ENCODE data around the gene TDP1. TPM values are rescaled to one million over a fixed set of nuclear protein-coding genes. Genes with fewer than 3 reads are reported as not detected.

Gene TDP1
- total and polyA plus RNA-seq, 2 experiments from 2014 or later = 12.1 to 19.4 TPM

- DNase-seq (ENCODE audit: low spot score) = no peak
- H3K79me2 ChIP-seq = peaks cover 13% of the 10 kb centered on the region
- H3K9me3 ChIP-seq (ENCODE audit: low read depth) = no peaks in the 10 kb centered on the region
- H3K36me3 ChIP-seq (replicated peaks; ENCODE audit: insufficient read depth, low read depth) = no peaks in the 10 kb centered on the region
- H3K27me3 ChIP-seq = no peaks in the 10 kb centered on the region
- no peak overlapping the region for H3K4me3 ChIP-seq
- no peak overlapping the region for H2AFZ ChIP-seq
- H3K4me2 ChIP-seq = no peak overlapping the region
- no peaks in the 10 kb centered on the region for H4K20me1 ChIP-seq (ENCODE audit: insufficient read depth, poor library complexity, severe bottlenecking)
- TF ChIP-seq EZH2 (IDR thresholded peaks at IDR 0.05; ENCODE audit: borderline replicate concordance) (no peak), CTCF (IDR thresholded peaks at IDR 0.05; ENCODE audit: poor library complexity) (no peak), EZH2phosphoT487 (IDR thresholded peaks at IDR 0.05; ENCODE audit: low read depth, severe bottlenecking, unreplicated experiment) (no peak)
- no peaks in the 10 kb centered on the region for H3K4me1 ChIP-seq (ENCODE audit: insufficient read depth)
- H3K27ac ChIP-seq = no peak overlapping the region
- 97% methylated on average over 1 of the region's 1 CpG for WGBS (ENCODE audit: low lambda C conversion rate, missing lambda C conversion rate)
- no peaks in the 10 kb centered on the region for H3K9me2 ChIP-seq (replicated peaks; ENCODE audit: insufficient read depth)
Observed at GRCh38 chr14:89965839-89966238, 10.1 kb downstream of the TDP1 start.

GRCh38 chr14:89973234-89973823 lies 17.6 kb downstream of the TDP1 start:
- Histone ChIP-seq H3K9me3 (ENCODE audit: low read depth) (no peaks in the 10 kb centered on the region), H3K36me3 (replicated peaks; ENCODE audit: insufficient read depth, low read depth) (no peaks in the 10 kb centered on the region), H3K27me3 (no peaks in the 10 kb centered on the region), H3K4me2 (no peak overlapping the region), H3K27ac (no peak overlapping the region), H4K20me1 (ENCODE audit: insufficient read depth, poor library complexity, severe bottlenecking) (no peaks in the 10 kb centered on the region), H3K9me2 (replicated peaks; ENCODE audit: insufficient read depth) (no peaks in the 10 kb centered on the region), H3K4me1 (ENCODE audit: insufficient read depth) (no peaks in the 10 kb centered on the region), H3K4me3 (no peak overlapping the region), H2AFZ (no peak overlapping the region), H3K79me2 (no peaks in the 10 kb centered on the region)
- DNase-seq (ENCODE audit: low spot score) = peak; percentile 84
- 61% methylated on average over 7 of the region's 7 CpGs for WGBS (ENCODE audit: low lambda C conversion rate, missing lambda C conversion rate)
- no peak for TF ChIP-seq EZH2phosphoT487 (IDR thresholded peaks at IDR 0.05; ENCODE audit: low read depth, severe bottlenecking, unreplicated experiment)
- peak; percentile 81 for TF ChIP-seq CTCF (IDR thresholded peaks at IDR 0.05; ENCODE audit: poor library complexity)

- H4K20me1 ChIP-seq (ENCODE audit: insufficient read depth, poor library complexity, severe bottlenecking) = no peaks in the 10 kb centered on the region
- H3K9me3 ChIP-seq (ENCODE audit: low read depth) = no peaks in the 10 kb centered on the region
- DNase-seq (ENCODE audit: low spot score) = no peak
- no peaks in the 10 kb centered on the region for H3K27me3 ChIP-seq
- H3K4me1 ChIP-seq (ENCODE audit: insufficient read depth) = no peaks in the 10 kb centered on the region
- H2AFZ ChIP-seq = no peak overlapping the region
- no peak overlapping the region for H3K27ac ChIP-seq
- TF ChIP-seq EZH2phosphoT487 (IDR thresholded peaks at IDR 0.05; ENCODE audit: low read depth, severe bottlenecking, unreplicated experiment) (no peak), EZH2 (IDR thresholded peaks at IDR 0.05; ENCODE audit: borderline replicate concordance) (no peak), CTCF (IDR thresholded peaks at IDR 0.05; ENCODE audit: poor library complexity) (no peak)
- no peaks in the 10 kb centered on the region for H3K79me2 ChIP-seq
- no peak overlapping the region for H3K4me3 ChIP-seq
- H3K4me2 ChIP-seq = no peak overlapping the region
- no peaks in the 10 kb centered on the region for H3K36me3 ChIP-seq (replicated peaks; ENCODE audit: insufficient read depth, low read depth)
- no peaks in the 10 kb centered on the region for H3K9me2 ChIP-seq (replicated peaks; ENCODE audit: insufficient read depth)
- WGBS (ENCODE audit: low lambda C conversion rate, missing lambda C conversion rate) = 97% methylated on average over 4 of the region's 4 CpGs
Observed at GRCh38 chr14:89977668-89978067, 21.9 kb downstream of the TDP1 start.
